GM12865 (cell line): ENCODE results near the gene BCAR3.
"Not testable (repeated sequence)": the region's sequence is repeated elsewhere in the genome, so short reads cannot be mapped to it uniquely, and the experiment has no call there.

Experiments
- DNase-seq: peaks from one replicate; pipeline ENCODE4 v3.0.0; 2010; ENCODE audit warnings: low read depth
- H3K4me3 ChIP-seq: 2 replicates; pipeline ENCODE4 v1.5.1; 2011; ENCODE audit warnings: mild to moderate bottlenecking, low read depth, low read length, control low read depth
- CTCF ChIP-seq: IDR thresholded peaks from 2 replicates; pipeline ENCODE4 v1.5.1; 2011; ENCODE audit warnings: low read length, control low read depth, low read depth, inconsistent platforms; ENCODE audit not compliant: insufficient read depth; ENCODE audit errors: missing control alignments

BCAR3 gene

DNA sequence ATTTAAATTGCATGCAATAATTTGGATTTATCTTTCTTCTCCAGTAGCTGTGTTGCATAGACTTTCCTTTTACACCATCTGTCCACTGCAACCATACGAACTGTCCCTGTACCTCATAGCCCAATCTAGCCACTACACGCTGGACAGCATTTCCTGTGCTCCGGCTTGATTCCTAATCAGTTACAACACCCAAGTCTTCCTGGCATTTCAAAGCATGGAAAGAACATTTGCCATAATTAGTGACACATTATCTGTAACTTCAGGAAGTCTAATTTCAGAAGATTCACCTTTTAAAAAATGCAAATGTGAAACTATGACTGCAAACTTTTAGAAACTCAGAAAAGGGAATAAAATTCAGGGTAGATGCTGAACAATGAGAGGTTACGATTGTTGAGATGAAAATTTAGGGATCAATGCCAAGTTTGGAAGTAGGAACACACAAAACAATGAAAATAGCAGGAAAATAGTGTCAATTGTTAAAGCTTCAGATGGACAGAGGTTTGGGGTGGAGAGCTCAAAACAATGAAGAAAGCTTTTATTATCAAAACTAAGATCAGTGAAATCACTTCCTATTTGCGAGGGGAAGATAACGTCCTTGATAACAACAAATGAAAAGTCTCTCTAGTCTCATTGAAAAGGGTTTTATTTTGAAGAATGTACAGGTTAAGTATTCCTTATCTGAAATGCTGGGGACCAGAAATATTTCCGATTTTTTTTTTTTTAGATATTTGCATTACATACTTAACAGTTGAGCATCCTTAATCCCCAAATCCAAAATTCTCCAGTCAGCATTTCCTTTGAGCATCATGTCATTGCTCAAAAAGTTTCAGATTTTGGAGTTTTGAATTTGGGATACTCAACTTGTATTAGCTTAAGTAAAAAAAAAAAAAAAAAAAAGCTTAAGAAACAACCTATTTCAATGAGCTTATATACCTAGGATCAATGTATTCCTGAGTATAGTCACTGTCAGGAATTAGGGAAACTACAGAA is 126.5 kb downstream of the BCAR3 start:
- no peak for TF ChIP-seq CTCF
- no peak for DNase-seq
- H3K4me3 ChIP-seq, result no peak overlapping the region

DNA sequence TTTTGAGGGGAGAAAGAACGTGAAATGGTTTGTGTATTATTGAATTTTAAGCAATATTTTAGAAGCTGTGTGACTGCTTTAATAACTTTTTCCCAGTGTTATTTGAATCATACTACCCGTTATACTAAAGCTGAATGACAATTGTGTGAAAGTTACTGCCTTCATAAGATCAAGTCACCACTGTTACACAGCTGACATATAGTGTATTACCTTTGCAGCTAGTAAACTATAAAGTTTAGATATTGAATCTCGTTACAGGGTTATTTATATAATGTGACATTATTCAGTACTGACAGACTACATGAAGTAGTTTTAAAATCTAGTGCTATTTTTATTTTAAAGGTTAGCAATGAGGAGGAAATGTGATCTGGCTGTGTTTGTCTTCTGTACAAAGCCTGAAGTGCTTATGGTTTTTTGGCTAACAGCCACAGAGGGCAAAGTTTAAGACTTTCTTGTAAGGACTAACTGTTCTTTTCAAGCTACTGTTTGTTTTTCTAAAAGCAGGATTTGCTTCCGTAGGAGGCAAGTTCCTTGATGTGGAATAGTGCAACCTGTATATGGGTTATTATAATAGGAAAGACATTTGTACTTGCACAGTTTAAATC is 127.6 kb downstream of the BCAR3 start:
- DNase-seq, H3K4me3 ChIP-seq: not testable (repeated sequence)

DNA sequence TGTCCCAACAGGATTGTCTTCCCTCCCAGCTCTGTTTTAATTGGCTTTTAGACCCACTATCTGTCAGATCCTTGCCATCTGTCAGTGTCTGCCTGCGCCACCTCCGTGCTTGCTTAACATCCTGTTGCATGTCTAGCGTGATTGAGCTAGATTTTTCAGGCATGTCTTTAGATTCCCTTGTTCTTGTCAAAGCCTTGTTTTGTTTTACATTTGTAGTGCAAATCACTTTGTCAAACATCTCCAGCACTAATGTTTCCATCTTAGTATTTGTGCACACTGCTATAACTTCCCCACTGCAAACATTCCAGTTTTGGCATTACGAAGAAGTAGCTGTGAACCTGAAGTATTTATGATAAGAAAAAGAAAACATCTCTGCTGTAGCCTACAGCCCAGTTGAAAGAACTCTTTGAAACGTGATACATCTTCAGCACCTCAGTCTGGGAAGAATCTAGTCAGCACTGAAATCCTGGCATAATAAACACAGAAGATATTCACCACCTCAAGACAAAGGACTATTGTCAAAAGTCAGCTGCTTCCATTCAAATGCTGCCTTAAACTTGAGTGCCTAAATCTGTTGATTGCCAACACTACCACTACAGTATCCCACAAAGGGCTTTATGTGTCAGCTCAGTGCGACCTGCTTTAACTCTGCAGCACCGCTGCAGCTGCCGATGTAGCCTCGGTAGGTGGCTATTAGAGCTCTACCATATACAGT is 128.7 kb downstream of the BCAR3 start:
- DNase-seq, result no peak

GRCh38 chr1:93549811-93550210 is 131.8 kb downstream of the BCAR3 start:
- DNase-seq, result no peak
- H3K4me3 ChIP-seq, result no peak overlapping the region
- TF ChIP-seq CTCF, result no peak

More for the DNA sequence above, 128.7 kb downstream of the BCAR3 start:
- no peak for TF ChIP-seq CTCF
- no peak overlapping the region for H3K4me3 ChIP-seq

- no peak for DNase-seq
- no peak overlapping the region for H3K4me3 ChIP-seq
- no peak for TF ChIP-seq CTCF
Observed at GRCh38 chr1:93549131-93549530, 132.5 kb downstream of the BCAR3 start.

GRCh38 chr1:93546162-93546863 is 135.3 kb downstream of the BCAR3 start:
- H3K4me3 ChIP-seq, result no peak overlapping the region
- no peak for TF ChIP-seq CTCF
- DNase-seq, result no peak
